Natural killer cell (primary cell): ENCODE measurements around the gene ZNF470. TPM values are rescaled to one million over a fixed set of nuclear protein-coding genes. Genes with fewer than 3 reads are reported as not detected.

Experiments
- ATAC-seq, 3 donors: fragments of 150-1000 bp in 2 of 3; fragments of 200-7000 bp in 1 of 3; cut with Tn5 transposase; 1 replicate in 1 of 3; 2 replicates in 2 of 3; pipeline ENCODE4 v1.10.0; 2021; ENCODE audit warnings: mild to moderate bottlenecking in 2 of 3, moderate library complexity in 2 of 3
- DNase-seq, 2 donors: peaks; one replicate each; pipeline versions ENCODE4 v3.0.0 to v3.0.0-alpha.2; 2013 to 2021; ENCODE audit warnings: mixed read lengths in 1 of 2
- H3K27ac ChIP-seq: one replicate; pipeline ENCODE4 v1.5.1; 2013; ENCODE audit warnings: mild to moderate bottlenecking, low read length
- H3K27me3 ChIP-seq: one replicate; pipeline ENCODE4 v1.6.1; 2013; ENCODE audit warnings: low read length; ENCODE audit not compliant: control insufficient read depth, insufficient read depth
- H3K36me3 ChIP-seq: one replicate; pipeline ENCODE4 v1.6.1; 2013; ENCODE audit warnings: low read length; ENCODE audit not compliant: control insufficient read depth, insufficient read depth
- H3K4me1 ChIP-seq: one replicate; pipeline ENCODE4 v1.6.1; 2013; ENCODE audit warnings: low read length; ENCODE audit not compliant: control insufficient read depth, insufficient read depth
- H3K4me3 ChIP-seq: one replicate; pipeline ENCODE4 v1.5.1; 2013; ENCODE audit warnings: low read length
- H3K9me3 ChIP-seq: one replicate; pipeline ENCODE4 v1.6.1; 2013; ENCODE audit warnings: low read length; ENCODE audit not compliant: control insufficient read depth, insufficient read depth
- H3K27ac Mint-ChIP-seq, 2 donors: one replicate each; pipeline ENCODE4 v1.8.0; 2022; ENCODE audit warnings: mild to moderate bottlenecking in 2 of 2, mixed read lengths in 2 of 2, moderate library complexity in 1 of 2
- H3K27me3 Mint-ChIP-seq, 2 donors: one replicate each; pipeline ENCODE4 v1.8.0; 2022; ENCODE audit warnings: low read depth in 2 of 2, mixed read lengths in 2 of 2
- H3K36me3 Mint-ChIP-seq: one replicate; pipeline ENCODE4 v1.8.0; 2022; ENCODE audit warnings: mixed read lengths
- H3K4me1 Mint-ChIP-seq, 2 donors: one replicate each; pipeline ENCODE4 v1.8.0; 2022; ENCODE audit warnings: mixed read lengths in 2 of 2
- H3K4me3 Mint-ChIP-seq: one replicate; pipeline ENCODE4 v1.8.0; 2022; ENCODE audit warnings: mild to moderate bottlenecking, moderate library complexity, mixed read lengths
- H3K9me3 Mint-ChIP-seq, 2 donors: one replicate each; pipeline ENCODE4 v1.8.0; 2022; ENCODE audit warnings: mixed read lengths in 2 of 2
- WGBS: methylation state at CpG from one replicate; pipeline ENCODE4 v1.1.7; 2013; ENCODE audit warnings: missing lambda C conversion rate; ENCODE audit not compliant: insufficient coverage; 5-methylcytosine and 5-hydroxymethylcytosine counted together
- intact Hi-C: fragments of 100-400 bp; cut with micrococcal nuclease; formaldehyde crosslinking; loops from one replicate; pipeline ENCODE4 v1.14.2; 2022
- total RNA-seq, 4 donors: library from RNA; stranded (reverse); fragments of 120-200 nt in 1 of 4; gene quantifications; one replicate each; pipeline versions ENCODE4 v1.2.3 to v1.2.4, GENCODE V29; 2013 to 2022
- TF ChIP-seq, protein P1 (sequence below): fragments of 200-600 bp; IDR thresholded peaks from one replicate; pipeline ENCODE4 v1.8.0; 2022; ENCODE audit warnings: antibody characterized with exemption

ZNF470 gene
- total RNA-seq, 3 donors from 2014 or later (not counting 1 experiment from before 2014, with no cell fraction given), result 2.0 to 2.3 (median 2.1) TPM

DNA sequence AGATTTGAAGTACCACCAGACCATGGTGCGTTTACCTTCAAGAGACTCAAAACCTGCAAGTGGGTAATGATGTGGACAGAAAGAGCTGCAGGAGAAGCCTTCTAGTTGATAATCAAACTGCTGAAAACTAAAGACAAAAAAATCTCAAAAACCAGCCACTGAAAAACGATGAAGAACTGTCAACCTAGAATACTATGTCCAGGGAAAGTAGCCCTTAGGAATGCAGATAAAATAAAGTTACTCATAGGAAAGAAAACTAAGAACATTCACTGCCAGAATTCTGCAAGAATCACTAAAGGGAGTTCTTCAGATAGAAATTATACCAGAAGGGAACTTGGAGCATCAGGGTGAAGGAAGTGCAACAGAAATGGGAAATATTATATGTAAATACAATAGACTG is 5.3 kb downstream of the ZNF470 start:
- WGBS, result 90% methylated on average over 2 of the region's 2 CpGs
- Histone ChIP-seq H3K9me3 (peaks cover 53% of the 10 kb centered on the region), H3K36me3 (peaks cover 28% of the 10 kb centered on the region)

DNA sequence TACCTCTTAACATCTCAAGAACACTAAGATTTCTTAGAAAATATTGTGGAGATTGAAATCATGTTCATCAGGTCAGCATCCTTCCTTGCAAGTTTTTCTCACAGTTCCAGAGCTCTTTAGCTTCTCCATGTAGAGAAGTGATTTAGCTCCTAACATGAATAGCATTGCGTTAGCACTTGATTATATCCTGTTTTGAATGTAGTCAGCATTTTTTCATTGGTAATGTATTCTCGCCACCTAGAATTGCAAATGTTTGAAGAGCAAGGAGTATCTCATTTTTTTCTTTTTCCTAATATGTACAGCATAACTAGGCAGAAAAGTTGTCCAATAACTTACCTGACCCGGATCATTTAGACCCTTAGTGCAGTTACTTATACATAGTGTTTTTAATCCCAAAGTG is 6.6 kb downstream of the ZNF470 start:
- 95% methylated on average over 3 of the region's 3 CpGs for WGBS
- H3K9me3 Mint-ChIP-seq, result peaks cover 9 to 35% of the 10 kb centered on the region in 2 donors

More for the DNA sequence above, 5.3 kb downstream of the ZNF470 start:
- peaks cover 6% of the 10 kb centered on the region in 2 donors for H3K4me1 Mint-ChIP-seq
- TF ChIP-seq, protein P1, sequence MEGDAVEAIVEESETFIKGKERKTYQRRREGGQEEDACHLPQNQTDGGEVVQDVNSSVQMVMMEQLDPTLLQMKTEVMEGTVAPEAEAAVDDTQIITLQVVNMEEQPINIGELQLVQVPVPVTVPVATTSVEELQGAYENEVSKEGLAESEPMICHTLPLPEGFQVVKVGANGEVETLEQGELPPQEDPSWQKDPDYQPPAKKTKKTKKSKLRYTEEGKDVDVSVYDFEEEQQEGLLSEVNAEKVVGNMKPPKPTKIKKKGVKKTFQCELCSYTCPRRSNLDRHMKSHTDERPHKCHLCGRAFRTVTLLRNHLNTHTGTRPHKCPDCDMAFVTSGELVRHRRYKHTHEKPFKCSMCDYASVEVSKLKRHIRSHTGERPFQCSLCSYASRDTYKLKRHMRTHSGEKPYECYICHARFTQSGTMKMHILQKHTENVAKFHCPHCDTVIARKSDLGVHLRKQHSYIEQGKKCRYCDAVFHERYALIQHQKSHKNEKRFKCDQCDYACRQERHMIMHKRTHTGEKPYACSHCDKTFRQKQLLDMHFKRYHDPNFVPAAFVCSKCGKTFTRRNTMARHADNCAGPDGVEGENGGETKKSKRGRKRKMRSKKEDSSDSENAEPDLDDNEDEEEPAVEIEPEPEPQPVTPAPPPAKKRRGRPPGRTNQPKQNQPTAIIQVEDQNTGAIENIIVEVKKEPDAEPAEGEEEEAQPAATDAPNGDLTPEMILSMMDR, result no peak
- ATAC-seq, result no peak
- peaks cover 5 to 32% of the 10 kb centered on the region in 2 donors for H3K9me3 Mint-ChIP-seq
- H3K27me3 Mint-ChIP-seq, result no peaks in the 10 kb centered on the region
- H3K27ac ChIP-seq, result no peak overlapping the region
- H3K4me3 Mint-ChIP-seq, result no peak overlapping the region
- DNase-seq, result no peak
- H3K4me3 ChIP-seq, result no peak overlapping the region
- H3K36me3 Mint-ChIP-seq, result peaks cover 75% of the 10 kb centered on the region
- no peak overlapping the region for H3K27ac Mint-ChIP-seq
- H3K27me3 ChIP-seq, result no peaks in the 10 kb centered on the region
- peaks cover 8% of the 10 kb centered on the region for H3K4me1 ChIP-seq
- intact Hi-C loops, result no loop called here

DNA sequence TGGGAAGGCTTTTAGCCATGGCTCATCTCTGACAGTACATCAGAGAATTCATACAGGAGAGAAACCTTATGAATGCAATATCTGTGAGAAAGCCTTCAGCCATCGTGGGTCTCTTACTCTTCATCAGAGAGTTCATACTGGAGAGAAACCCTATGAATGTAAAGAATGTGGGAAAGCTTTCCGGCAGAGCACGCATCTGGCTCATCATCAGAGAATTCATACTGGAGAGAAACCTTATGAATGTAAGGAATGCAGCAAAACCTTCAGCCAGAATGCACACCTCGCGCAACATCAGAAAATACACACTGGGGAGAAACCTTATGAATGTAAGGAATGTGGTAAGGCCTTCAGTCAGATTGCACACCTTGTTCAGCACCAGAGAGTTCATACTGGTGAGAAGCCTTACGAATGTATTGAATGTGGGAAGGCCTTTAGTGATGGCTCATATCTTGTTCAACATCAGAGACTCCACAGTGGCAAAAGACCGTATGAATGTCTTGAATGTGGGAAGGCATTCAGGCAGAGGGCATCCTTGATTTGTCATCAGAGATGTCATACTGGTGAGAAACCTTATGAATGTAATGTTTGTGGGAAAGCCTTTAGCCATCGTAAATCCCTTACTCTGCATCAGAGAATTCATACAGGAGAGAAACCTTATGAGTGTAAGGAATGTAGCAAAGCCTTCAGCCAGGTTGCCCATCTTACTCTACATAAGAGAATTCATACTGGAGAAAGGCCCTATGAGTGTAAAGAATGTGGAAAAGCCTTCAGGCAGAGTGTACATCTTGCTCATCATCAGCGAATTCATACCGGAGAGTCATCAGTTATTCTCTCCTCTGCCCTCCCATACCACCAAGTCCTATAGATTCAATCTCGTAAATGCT is 10.7 kb downstream of the ZNF470 start:
- H3K9me3 Mint-ChIP-seq, result peaks cover 12 to 29% of the 10 kb centered on the region in 2 donors

More for the DNA sequence above, 6.6 kb downstream of the ZNF470 start:
- H3K27me3 Mint-ChIP-seq, result no peaks in the 10 kb centered on the region
- Histone ChIP-seq H3K9me3 (peaks cover 56% of the 10 kb centered on the region), H3K36me3 (peaks cover 28% of the 10 kb centered on the region), H3K27me3 (no peaks in the 10 kb centered on the region), H3K4me3 (no peak overlapping the region), H3K4me1 (no peaks in the 10 kb centered on the region), H3K27ac (no peak overlapping the region)
- peaks cover 82% of the 10 kb centered on the region for H3K36me3 Mint-ChIP-seq
- H3K4me3 Mint-ChIP-seq, result no peak overlapping the region
- DNase-seq (no peak), ATAC-seq (no peak)
- TF ChIP-seq, protein P1, result no peak
- no peaks in the 10 kb centered on the region for H3K4me1 Mint-ChIP-seq
- intact Hi-C loops, result no loop called here
- H3K27ac Mint-ChIP-seq, result no peak overlapping the region

More for the DNA sequence above, 10.7 kb downstream of the ZNF470 start:
- no peaks in the 10 kb centered on the region for H3K27me3 Mint-ChIP-seq
- intact Hi-C loops, result no loop called here
- no peak overlapping the region for H3K4me3 Mint-ChIP-seq
- H3K27ac ChIP-seq, result no peak overlapping the region
- TF ChIP-seq, protein P1, result no peak
- no peak overlapping the region for H3K4me3 ChIP-seq
- no peak overlapping the region for H3K27ac Mint-ChIP-seq
- H3K36me3 Mint-ChIP-seq, result peaks cover 75% of the 10 kb centered on the region
- 99% methylated on average over 10 of the region's 11 CpGs for WGBS
- H3K4me1 ChIP-seq, result no peaks in the 10 kb centered on the region
- H3K4me1 Mint-ChIP-seq, result no peaks in the 10 kb centered on the region
- no peaks in the 10 kb centered on the region for H3K27me3 ChIP-seq
- ATAC-seq (no peak), DNase-seq (no peak)
- peaks cover 60% of the 10 kb centered on the region for H3K9me3 ChIP-seq
- H3K36me3 ChIP-seq, result peaks cover 19% of the 10 kb centered on the region
